Measurements from ENCODE around the gene MRPL54. TPM values are rescaled to one million over a fixed set of nuclear protein-coding genes. Genes with fewer than 3 reads are reported as not detected.

MRPL54 gene
- polyA plus RNA-seq, 2 of the 4 experiments (the other 2 are of a cell fraction): 30.8 to 47.5 TPM

DNA sequence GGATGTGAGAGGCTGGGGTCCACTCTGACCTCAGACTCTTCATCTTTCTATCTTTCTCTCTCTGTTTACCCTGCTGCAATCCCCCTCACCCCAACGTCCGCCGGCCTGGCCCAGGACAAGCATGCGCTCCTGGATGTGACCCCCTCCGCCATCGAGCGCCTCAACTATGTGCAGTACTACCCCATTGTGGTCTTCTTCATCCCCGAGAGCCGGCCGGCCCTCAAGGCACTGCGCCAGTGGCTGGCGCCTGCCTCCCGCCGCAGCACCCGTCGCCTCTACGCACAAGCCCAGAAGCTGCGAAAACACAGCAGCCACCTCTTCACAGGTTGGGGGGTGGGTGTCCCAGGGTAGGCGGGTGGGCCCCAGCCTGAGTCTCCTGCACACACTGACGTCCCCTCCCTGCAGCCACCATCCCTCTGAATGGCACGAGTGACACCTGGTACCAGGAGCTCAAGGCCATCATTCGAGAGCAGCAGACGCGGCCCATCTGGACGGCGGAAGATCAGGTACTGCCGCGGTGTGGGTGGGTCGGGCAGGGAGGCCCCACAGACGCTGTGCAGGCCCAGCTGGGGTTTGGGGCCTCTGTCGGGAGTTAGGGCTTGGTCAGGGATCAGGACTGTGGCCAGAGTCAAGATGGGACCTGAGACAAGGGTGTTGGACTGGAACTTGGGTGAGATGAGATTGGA is 16.0 kb upstream of the MRPL54 start:
- H3K27ac ChIP-seq: no peak overlapping the region
- H3K4me1 ChIP-seq: no peaks in the 10 kb centered on the region
- ChIA-PET CTCF (interaction anchor here (1.0 to 2.4 kb wide), 3 partner anchors 15 to 75 kb away, joined by 3 to 9 read pairs (median 3); partner anchors contain the start of gene APBA3), POLR2A (no interaction called here)
- ATAC-seq: peak in 1 of 2 experiments; percentile 36; a peak in 1 of 6 replicates
- WGBS (ENCODE audit: missing lambda C conversion rate): 76% methylated on average over 13 of the region's 31 CpGs
- H3K9me3 ChIP-seq: no peaks in the 10 kb centered on the region
- DNase-seq (ENCODE audit: low read depth in 1 of 2, low spot score in 1 of 2): no peak
- TF ChIP-seq RCOR1 (IDR thresholded peaks at IDR 0.05; ENCODE audit: low read depth, low read length): no peak
- no peak for TF ChIP-seq ZNF302 (CRISPR knock-in tag; IDR thresholded peaks at IDR 0.05)
- no peak for TF ChIP-seq FOSL2 (IDR thresholded peaks at IDR 0.05)
- no peak for TF ChIP-seq FOSL2 (CRISPR knock-in tag; IDR thresholded peaks at IDR 0.05)
- TF ChIP-seq EP300 (IDR thresholded peaks at IDR 0.05): no peak
- TF ChIP-seq CBX8 (IDR thresholded peaks at IDR 0.05): no peak
- no peak for TF ChIP-seq NFE2L2 (conservative IDR thresholded peaks at IDR 0.05; ENCODE audit: low read length)
- TF ChIP-seq ATOH8 (CRISPR knock-in tag; IDR thresholded peaks at IDR 0.05; ENCODE audit: low read depth): no peak
- TF ChIP-seq BHLHE40 (IDR thresholded peaks at IDR 0.05; ENCODE audit: low read depth, low read length): no peak
- no peak for TF ChIP-seq RARB (CRISPR knock-in tag; IDR thresholded peaks at IDR 0.05)
- FAIRE-seq: no peak
- H3K4me2 ChIP-seq: no peak overlapping the region
- H3K4me3 ChIP-seq: no peak overlapping the region

- no peak for TF ChIP-seq FOSB (CRISPR knock-in tag; IDR thresholded peaks at IDR 0.05)
- no peak for TF ChIP-seq SMC3 (IDR thresholded peaks at IDR 0.05)
- TF ChIP-seq RAD21 (conservative IDR thresholded peaks at IDR 0.05 in 1 of 2, IDR thresholded peaks at IDR 0.05 in 1 of 2): no peak
- TF ChIP-seq NR3C1 (IDR thresholded peaks at IDR 0.05): no peak
- TF ChIP-seq HOXA7 (CRISPR knock-in tag; IDR thresholded peaks at IDR 0.05): no peak
- TF ChIP-seq ATOH8 (CRISPR knock-in tag; IDR thresholded peaks at IDR 0.05; ENCODE audit: low read depth): no peak
- TF ChIP-seq NFE2L2 (conservative IDR thresholded peaks at IDR 0.05; ENCODE audit: low read length): no peak
- no peak for TF ChIP-seq EP300 (IDR thresholded peaks at IDR 0.05)
- TF ChIP-seq RARB (CRISPR knock-in tag; IDR thresholded peaks at IDR 0.05): no peak
- no peak for TF ChIP-seq ZSCAN20 (CRISPR knock-in tag; IDR thresholded peaks at IDR 0.05)
- TF ChIP-seq FOSL2 (IDR thresholded peaks at IDR 0.05): no peak
- TF ChIP-seq FOSL2 (CRISPR knock-in tag; IDR thresholded peaks at IDR 0.05): no peak
- no peak for TF ChIP-seq KDM1A (IDR thresholded peaks at IDR 0.05; ENCODE audit: low read depth)
- TF ChIP-seq HDAC2 (IDR thresholded peaks at IDR 0.05): no peak
- no peak for TF ChIP-seq TFCP2L1 (CRISPR knock-in tag; IDR thresholded peaks at IDR 0.05)
- no peak for TF ChIP-seq ZFP36 (IDR thresholded peaks at IDR 0.05; ENCODE audit: borderline replicate concordance, partially characterized antibody)
- TF ChIP-seq MAX (IDR thresholded peaks at IDR 0.05): no peak
- no peak for TF ChIP-seq ZC3H11A (IDR thresholded peaks at IDR 0.05)
- TF ChIP-seq, protein P1, sequence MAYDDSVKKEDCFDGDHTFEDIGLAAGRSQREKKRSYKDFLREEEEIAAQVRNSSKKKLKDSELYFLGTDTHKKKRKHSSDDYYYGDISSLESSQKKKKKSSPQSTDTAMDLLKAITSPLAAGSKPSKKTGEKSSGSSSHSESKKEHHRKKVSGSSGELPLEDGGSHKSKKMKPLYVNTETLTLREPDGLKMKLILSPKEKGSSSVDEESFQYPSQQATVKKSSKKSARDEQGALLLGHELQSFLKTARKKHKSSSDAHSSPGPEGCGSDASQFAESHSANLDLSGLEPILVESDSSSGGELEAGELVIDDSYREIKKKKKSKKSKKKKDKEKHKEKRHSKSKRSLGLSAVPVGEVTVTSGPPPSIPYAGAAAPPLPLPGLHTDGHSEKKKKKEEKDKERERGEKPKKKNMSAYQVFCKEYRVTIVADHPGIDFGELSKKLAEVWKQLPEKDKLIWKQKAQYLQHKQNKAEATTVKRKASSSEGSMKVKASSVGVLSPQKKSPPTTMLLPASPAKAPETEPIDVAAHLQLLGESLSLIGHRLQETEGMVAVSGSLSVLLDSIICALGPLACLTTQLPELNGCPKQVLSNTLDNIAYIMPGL (CRISPR knock-in tag; IDR thresholded peaks at IDR 0.05; ENCODE audit: borderline replicate concordance): no peak
- no peak for TF ChIP-seq CBX2 (IDR thresholded peaks at IDR 0.05; ENCODE audit: borderline replicate concordance, low read depth)
- no peak for TF ChIP-seq TP53 (CRISPR knock-in tag; IDR thresholded peaks at IDR 0.05)
- Histone ChIP-seq H3K4me3 (no peak overlapping the region), H3K9me3 (no peaks in the 10 kb centered on the region), H3K4me1 (no peaks in the 10 kb centered on the region), H3K4me2 (no peak overlapping the region), H3K27ac (no peak overlapping the region)
- no peak for FAIRE-seq
- no peak for ATAC-seq
- CTCF ChIA-PET: interaction anchor here (1.3 kb wide), 1 partner anchor 12 kb away, joined by 7 read pairs; the partner anchor contains the start of gene APBA3
- no peak for DNase-seq (ENCODE audit: low read depth in 1 of 2, low spot score in 1 of 2)
- WGBS (ENCODE audit: missing lambda C conversion rate): 89% methylated on average over 8 of the region's 8 CpGs
- POLR2A ChIA-PET: no interaction called here
These were observed 13.5 kb upstream of the MRPL54 start for GRCh38 chr19:3748965-3749364.

All from A549 (cell line).